Middle frontal gyrus (tissue), 1 donor: ENCODE data around the gene PCBP2.
"Not testable (repeated sequence)": the region's sequence is repeated elsewhere in the genome, so short reads cannot be mapped to it uniquely, and the experiment has no call there.

Source experiments
- DNase-seq: peaks from one replicate; pipeline ENCODE4 v3.0.0-alpha.2; 2015; ENCODE audit warnings: low spot score; ENCODE audit errors: extremely low spot score

The PCBP2 gene

GRCh38 chr12:53451661-53452158 is at the start of gene PCBP2:
Gene PCBP2, plus strand, starts transcription at chr12:53452102. Its CDS starts 2,699 bp downstream, at chr12:53454801.
- DNase-seq: peak; percentile 100

GRCh38 chr12:53402351-53402750 is 49.6 kb upstream of the PCBP2 start:
- DNase-seq: not testable (repeated sequence)

GRCh38 chr12:53402871-53403270 is 49.0 kb upstream of the PCBP2 start:
- DNase-seq: no peak

GRCh38 chr12:53410951-53411350 is 41.0 kb upstream of the PCBP2 start:
- no peak for DNase-seq

GRCh38 chr12:53413485-53414204 is 38.3 kb upstream of the PCBP2 start:
- DNase-seq: no peak

- DNase-seq: no peak
Measured at GRCh38 chr12:53414756-53415417, 37.0 kb upstream of the PCBP2 start.

GRCh38 chr12:53415752-53416389 is 36.0 kb upstream of the PCBP2 start:
- DNase-seq: not testable (repeated sequence)

- not testable (repeated sequence) for DNase-seq
Measured at GRCh38 chr12:53417291-53417816, 34.5 kb upstream of the PCBP2 start.

- DNase-seq: no peak
Measured at GRCh38 chr12:53418221-53418620, 33.7 kb upstream of the PCBP2 start.

- no peak for DNase-seq
Measured at GRCh38 chr12:53419756-53420155, 32.1 kb upstream of the PCBP2 start.

- DNase-seq: not testable (repeated sequence)
Measured at GRCh38 chr12:53422247-53422646, 29.7 kb upstream of the PCBP2 start.

GRCh38 chr12:53423597-53423996 is 28.3 kb upstream of the PCBP2 start, which contains the start of gene AMHR2:
Gene AMHR2, plus strand, starts transcription at chr12:53423855. Its CDS starts 80 bp downstream, at chr12:53423935.
- no peak for DNase-seq

- no peak for DNase-seq
Measured at GRCh38 chr12:53424626-53425514, 27.0 kb upstream of the PCBP2 start.

- DNase-seq: no peak
Measured at GRCh38 chr12:53425515-53426150, 26.3 kb upstream of the PCBP2 start.

- no peak for DNase-seq
Measured at GRCh38 chr12:53427905-53428594, 23.9 kb upstream of the PCBP2 start.

- DNase-seq: no peak
Measured at GRCh38 chr12:53428741-53429140, 23.2 kb upstream of the PCBP2 start.

- DNase-seq: no peak
Measured at GRCh38 chr12:53430116-53430515, 21.8 kb upstream of the PCBP2 start.

- DNase-seq: no peak
Measured at GRCh38 chr12:53431187-53431586, 20.7 kb upstream of the PCBP2 start.

GRCh38 chr12:53435326-53435725 is 16.6 kb upstream of the PCBP2 start:
- not testable (repeated sequence) for DNase-seq

GRCh38 chr12:53439582-53439981 is 12.3 kb upstream of the PCBP2 start:
- DNase-seq: not testable (repeated sequence)
